ENCODE measurements around the gene MYCBPAP. TPM values are rescaled to one million over a fixed set of nuclear protein-coding genes. Genes with fewer than 3 reads are reported as not detected.
"Not testable (repeated sequence)": the region's sequence is repeated elsewhere in the genome, so short reads cannot be mapped to it uniquely, and the experiment has no call there.

MYCBPAP gene
- total and polyA plus RNA-seq, 4 donors: 0.73 to 6.4 (median 2.8) TPM

DNA sequence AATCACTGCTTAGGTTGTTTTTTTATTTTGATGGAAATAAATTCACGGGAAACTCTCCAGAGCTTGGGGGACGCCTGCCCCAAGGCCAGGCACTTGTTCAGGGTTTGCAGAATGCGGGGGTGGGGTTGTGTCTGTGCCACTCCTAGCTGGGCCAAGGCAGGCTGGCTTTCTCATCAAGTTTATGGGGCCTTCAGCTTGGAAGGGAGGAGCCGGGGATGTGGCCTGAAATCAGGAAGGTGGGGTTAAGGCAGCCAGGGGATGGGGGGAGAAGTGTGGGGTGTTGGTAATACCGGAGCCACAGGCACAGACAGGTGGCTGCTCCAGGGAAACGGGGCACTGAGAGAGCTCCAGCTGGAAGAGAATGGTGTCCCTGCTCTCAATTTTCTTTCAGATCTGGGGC, 37.8 kb upstream of the MYCBPAP start:
- H3K4me1 ChIP-seq (ENCODE audit: control insufficient read depth in 5 of 5, insufficient read depth in 5 of 5, low read length in 5 of 5): peaks cover 0 to 17% (median 3%) of the 10 kb centered on the region in 5 donors
- 90 to 93% methylated on average over 6 of the region's 6 CpGs for WGBS, 2 donors
- no peak for DNase-seq
- no peak overlapping the region for H3K4me3 ChIP-seq
- peaks cover 0 to 24% (median 0%) of the 10 kb centered on the region in 3 donors for H3K27me3 ChIP-seq (ENCODE audit: control insufficient read depth in 3 of 3, insufficient read depth in 3 of 3, low read length in 2 of 3)
- H3K36me3 ChIP-seq (ENCODE audit: control insufficient read depth in 4 of 4, insufficient read depth in 4 of 4, low read length in 4 of 4): peaks cover 0 to 14% (median 5%) of the 10 kb centered on the region in 4 donors
- no peak overlapping the region for H3K27ac ChIP-seq (ENCODE audit: low read depth in 1 of 2, low read length in 1 of 2)
- peaks cover 0 to 2% (median 0%) of the 10 kb centered on the region in 4 donors for H3K9me3 ChIP-seq (ENCODE audit: control insufficient read depth in 4 of 4, insufficient read depth in 3 of 4, low read length in 3 of 4)
- H3K9ac ChIP-seq (ENCODE audit: insufficient read depth in 1 of 2, low read length in 2 of 2): no peak overlapping the region
- TF ChIP-seq, protein P1, sequence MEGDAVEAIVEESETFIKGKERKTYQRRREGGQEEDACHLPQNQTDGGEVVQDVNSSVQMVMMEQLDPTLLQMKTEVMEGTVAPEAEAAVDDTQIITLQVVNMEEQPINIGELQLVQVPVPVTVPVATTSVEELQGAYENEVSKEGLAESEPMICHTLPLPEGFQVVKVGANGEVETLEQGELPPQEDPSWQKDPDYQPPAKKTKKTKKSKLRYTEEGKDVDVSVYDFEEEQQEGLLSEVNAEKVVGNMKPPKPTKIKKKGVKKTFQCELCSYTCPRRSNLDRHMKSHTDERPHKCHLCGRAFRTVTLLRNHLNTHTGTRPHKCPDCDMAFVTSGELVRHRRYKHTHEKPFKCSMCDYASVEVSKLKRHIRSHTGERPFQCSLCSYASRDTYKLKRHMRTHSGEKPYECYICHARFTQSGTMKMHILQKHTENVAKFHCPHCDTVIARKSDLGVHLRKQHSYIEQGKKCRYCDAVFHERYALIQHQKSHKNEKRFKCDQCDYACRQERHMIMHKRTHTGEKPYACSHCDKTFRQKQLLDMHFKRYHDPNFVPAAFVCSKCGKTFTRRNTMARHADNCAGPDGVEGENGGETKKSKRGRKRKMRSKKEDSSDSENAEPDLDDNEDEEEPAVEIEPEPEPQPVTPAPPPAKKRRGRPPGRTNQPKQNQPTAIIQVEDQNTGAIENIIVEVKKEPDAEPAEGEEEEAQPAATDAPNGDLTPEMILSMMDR (IDR thresholded peaks at IDR 0.05; ENCODE audit: control extremely low read depth, extremely low read depth): no peak
- ATAC-seq (ENCODE audit: insufficient read depth, low FRiP score): no peak

DNA sequence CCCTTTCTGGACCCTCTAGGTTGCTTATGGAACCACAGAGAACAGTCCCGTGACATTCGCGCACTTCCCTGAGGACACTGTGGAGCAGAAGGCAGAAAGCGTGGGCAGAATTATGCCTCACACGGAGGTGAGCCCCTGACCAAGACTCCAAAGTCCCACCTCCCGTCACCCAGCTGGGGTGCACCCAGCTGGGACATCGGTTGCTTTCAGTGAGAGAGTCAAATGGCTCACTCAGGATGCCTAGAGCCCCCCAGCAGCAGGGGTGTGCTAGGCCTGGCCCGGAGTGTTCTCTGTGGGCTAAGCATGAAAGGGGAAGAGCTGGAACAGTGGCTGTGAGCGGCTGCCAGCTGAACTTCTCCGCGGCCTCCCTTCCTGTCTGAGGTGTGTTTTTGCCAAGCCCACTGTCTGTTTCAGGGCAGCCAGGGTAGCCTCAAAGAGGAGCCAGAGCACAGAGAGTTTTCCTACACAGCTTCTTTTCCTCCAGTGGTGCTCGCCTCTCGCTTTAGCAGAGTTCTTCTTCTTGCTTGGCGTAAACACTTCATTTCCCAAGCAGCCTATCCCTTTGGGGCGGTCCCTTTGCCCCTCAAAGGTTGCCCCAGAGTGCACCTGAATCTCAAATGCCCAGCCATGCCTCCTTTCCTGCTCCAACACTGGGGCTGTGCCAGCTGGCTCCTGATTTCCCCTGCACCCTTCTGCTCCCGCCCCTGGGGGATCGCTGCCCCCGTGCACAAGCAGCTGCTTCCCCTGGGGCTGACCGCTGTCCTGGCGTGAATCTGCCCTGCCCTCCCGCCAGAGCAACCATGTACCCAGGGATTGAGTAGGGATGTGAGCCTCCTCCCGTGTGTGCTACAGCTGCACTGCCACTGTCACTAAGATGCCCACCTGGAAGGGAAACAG, 37.0 kb upstream of the MYCBPAP start:
- Histone ChIP-seq H3K27me3 (ENCODE audit: control insufficient read depth in 3 of 3, insufficient read depth in 3 of 3, low read length in 2 of 3) (peaks cover 0 to 24% (median 0%) of the 10 kb centered on the region in 3 donors), H3K4me1 (ENCODE audit: control insufficient read depth in 5 of 5, insufficient read depth in 5 of 5, low read length in 5 of 5) (peaks cover 0 to 17% (median 3%) of the 10 kb centered on the region in 5 donors), H3K9me3 (ENCODE audit: control insufficient read depth in 4 of 4, insufficient read depth in 3 of 4, low read length in 3 of 4) (peaks cover 0 to 2% (median 0%) of the 10 kb centered on the region in 4 donors), H3K36me3 (ENCODE audit: control insufficient read depth in 4 of 4, insufficient read depth in 4 of 4, low read length in 4 of 4) (peaks cover 0 to 14% (median 5%) of the 10 kb centered on the region in 4 donors), H3K27ac (ENCODE audit: low read depth in 1 of 2, low read length in 1 of 2) (no peak overlapping the region), H3K9ac (ENCODE audit: insufficient read depth in 1 of 2, low read length in 2 of 2) (no peak overlapping the region), H3K4me3 (no peak overlapping the region)
- 68 to 78% methylated on average over 22 of the region's 22 CpGs for WGBS, 2 donors
- TF ChIP-seq, protein P1 (IDR thresholded peaks at IDR 0.05; ENCODE audit: control extremely low read depth, extremely low read depth): no peak
- ATAC-seq (ENCODE audit: insufficient read depth, low FRiP score) (no peak), DNase-seq (no peak)

DNA sequence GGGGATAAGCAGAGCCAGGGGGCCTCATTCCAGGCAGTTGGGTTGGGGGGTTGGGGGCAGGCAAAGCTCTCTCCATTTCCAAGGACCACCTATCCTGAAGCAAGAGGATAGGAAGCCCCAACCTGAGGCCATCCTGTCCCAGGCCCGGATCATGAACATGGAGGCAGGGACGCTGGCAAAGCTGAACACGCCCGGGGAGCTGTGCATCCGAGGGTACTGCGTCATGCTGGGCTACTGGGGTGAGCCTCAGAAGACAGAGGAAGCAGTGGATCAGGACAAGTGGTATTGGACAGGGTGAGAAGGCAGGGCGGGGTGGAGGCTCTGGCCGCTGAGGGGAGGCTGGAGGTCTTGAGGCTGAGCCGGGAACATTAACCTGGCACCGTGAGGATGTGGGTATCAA, 36.0 kb upstream of the MYCBPAP start:
- Histone ChIP-seq H3K27ac (ENCODE audit: low read depth in 1 of 2, low read length in 1 of 2) (no peak overlapping the region), H3K4me3 (no peak overlapping the region), H3K9me3 (ENCODE audit: control insufficient read depth in 4 of 4, insufficient read depth in 3 of 4, low read length in 3 of 4) (peaks cover 0 to 2% (median 0%) of the 10 kb centered on the region in 4 donors), H3K9ac (ENCODE audit: insufficient read depth in 1 of 2, low read length in 2 of 2) (no peak overlapping the region), H3K27me3 (ENCODE audit: control insufficient read depth in 3 of 3, insufficient read depth in 3 of 3, low read length in 2 of 3) (peaks cover 0 to 26% (median 0%) of the 10 kb centered on the region in 3 donors), H3K36me3 (ENCODE audit: control insufficient read depth in 4 of 4, insufficient read depth in 4 of 4, low read length in 4 of 4) (peaks cover 0 to 14% (median 5%) of the 10 kb centered on the region in 4 donors), H3K4me1 (ENCODE audit: control insufficient read depth in 5 of 5, insufficient read depth in 5 of 5, low read length in 5 of 5) (peaks cover 0 to 15% (median 3%) of the 10 kb centered on the region in 5 donors)
- DNase-seq (no peak), ATAC-seq (ENCODE audit: insufficient read depth, low FRiP score) (no peak)
- TF ChIP-seq, protein P1 (IDR thresholded peaks at IDR 0.05; ENCODE audit: control extremely low read depth, extremely low read depth): no peak
- 96 to 97% methylated on average over 10 of the region's 10 CpGs for WGBS, 2 donors

DNA sequence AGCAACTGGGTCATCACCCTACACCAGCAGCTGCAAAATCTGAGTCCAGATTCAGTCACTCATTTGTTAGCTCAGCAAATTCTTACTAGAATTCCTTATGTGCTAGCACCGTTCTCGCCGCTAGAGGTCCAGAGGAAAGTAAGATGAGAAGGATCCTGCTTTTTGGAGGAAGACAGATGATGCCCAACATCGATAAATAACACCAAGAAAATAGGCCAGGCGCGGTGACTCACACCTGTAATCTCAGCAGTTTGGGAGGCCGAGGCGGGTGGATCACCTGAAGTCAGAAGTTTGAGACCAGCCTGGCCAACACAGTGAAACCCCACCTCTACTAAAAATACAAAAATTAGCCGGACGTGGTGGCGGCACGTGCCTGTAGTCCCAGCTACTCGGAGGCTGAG, 35.5 kb upstream of the MYCBPAP start:
- ATAC-seq (ENCODE audit: insufficient read depth, low FRiP score); H3K27ac ChIP-seq (ENCODE audit: low read depth in 1 of 2, low read length in 1 of 2); H3K9me3 ChIP-seq (ENCODE audit: control insufficient read depth in 4 of 4, insufficient read depth in 3 of 4, low read length in 3 of 4); H3K9ac ChIP-seq (ENCODE audit: insufficient read depth in 1 of 2, low read length in 2 of 2); H3K4me3 ChIP-seq: not testable (repeated sequence)
- peak in 1 of 3 donors; percentile 18 for DNase-seq
- peaks cover 0 to 24% (median 0%) of the 10 kb centered on the region in 3 donors for H3K27me3 ChIP-seq (ENCODE audit: control insufficient read depth in 3 of 3, insufficient read depth in 3 of 3, low read length in 2 of 3)
- WGBS, 2 donors: 91 to 95% methylated on average over 13 of the region's 13 CpGs
- peaks cover 0 to 14% (median 5%) of the 10 kb centered on the region in 4 donors for H3K36me3 ChIP-seq (ENCODE audit: control insufficient read depth in 4 of 4, insufficient read depth in 4 of 4, low read length in 4 of 4)
- H3K4me1 ChIP-seq (ENCODE audit: control insufficient read depth in 5 of 5, insufficient read depth in 5 of 5, low read length in 5 of 5): peaks cover 0 to 15% (median 3%) of the 10 kb centered on the region in 5 donors
